ENCODE data around the gene TPO. TPM values are rescaled to one million over a fixed set of nuclear protein-coding genes. Genes with fewer than 3 reads are reported as not detected.

Gene TPO
- total RNA-seq, 1 experiment from 2014 or later = not detected

- Histone ChIP-seq H2BK12ac (ENCODE audit: insufficient read length, low read depth, low read length) (no peak overlapping the region), H4K20me1 (ENCODE audit: control insufficient read depth, insufficient read depth, insufficient read length) (no peaks in the 10 kb centered on the region), H3K4ac (ENCODE audit: low read depth, low read length) (no peak overlapping the region), H2AK5ac (ENCODE audit: insufficient read length, low read length) (no peak overlapping the region), H3K79me2 (ENCODE audit: insufficient read depth, low read length) (no peaks in the 10 kb centered on the region), H2BK15ac (ENCODE audit: low read depth, low read length) (no peak overlapping the region), H3K23ac (ENCODE audit: insufficient read length, low read depth, low read length) (no peak overlapping the region), H2BK5ac (ENCODE audit: insufficient read length, low read length) (no peak overlapping the region), H3K56ac (ENCODE audit: insufficient read length, low read depth, low read length) (no peak overlapping the region), H3K79me1 (ENCODE audit: insufficient read depth, low read depth, low read length, poor library complexity, severe bottlenecking) (no peaks in the 10 kb centered on the region), H3K14ac (ENCODE audit: insufficient read depth, low read length) (no peak overlapping the region), H4K8ac (replicated peaks; ENCODE audit: insufficient read length, low read depth, low read length) (no peak overlapping the region), H2AFZ (ENCODE audit: low read length) (no peak overlapping the region), H3K4me1 (ENCODE audit: insufficient read depth, low read length) (no peaks in the 10 kb centered on the region), H3K4me2 (ENCODE audit: insufficient read depth, insufficient read length, low read length) (no peak overlapping the region), H3K9ac (ENCODE audit: extremely low read depth, insufficient read length, low read length) (no peak overlapping the region), H3K27ac (ENCODE audit: insufficient read length, low read depth, low read length) (no peak overlapping the region), H2BK120ac (ENCODE audit: low read depth, low read length, poor library complexity, severe bottlenecking) (no peak overlapping the region), H3T11ph (ENCODE audit: low read length) (no peak overlapping the region), H3K9me3 (ENCODE audit: control insufficient read depth, low read depth, low read length) (no peaks in the 10 kb centered on the region), H4K5ac (ENCODE audit: insufficient read length, low read depth, low read length) (no peak overlapping the region), H2BK20ac (ENCODE audit: low read depth, low read length, poor library complexity, severe bottlenecking) (no peak overlapping the region), H3K18ac (ENCODE audit: insufficient read length, low read depth, low read length) (no peak overlapping the region), H3K27me3 (ENCODE audit: insufficient read depth, low read length) (no peaks in the 10 kb centered on the region), H3K23me2 (ENCODE audit: insufficient read length, low read depth, low read length, poor library complexity, severe bottlenecking) (no peaks in the 10 kb centered on the region), H4K91ac (ENCODE audit: insufficient read length, low read depth, low read length) (no peak overlapping the region)
- no peak for DNase-seq
- no peak overlapping the region for H3K4me3 Mint-ChIP-seq
- no peaks in the 10 kb centered on the region; a peak in 1 of 7 replicates for H3K36me3 Mint-ChIP-seq (ENCODE audit: insufficient read depth in 1 of 3, low read depth in 3 of 3)
- H3K27me3 Mint-ChIP-seq (ENCODE audit: low read depth) = peaks cover 23% of the 10 kb centered on the region
- H3K4me1 Mint-ChIP-seq = no peaks in the 10 kb centered on the region; a peak in 1 of 4 replicates
- H3K9me3 Mint-ChIP-seq = peaks cover 7 to 17% of the 10 kb centered on the region in 2 experiments; a peak in 4 of 5 replicates
- no peak overlapping the region for H3K27ac Mint-ChIP-seq
- TF ChIP-seq, protein P1, sequence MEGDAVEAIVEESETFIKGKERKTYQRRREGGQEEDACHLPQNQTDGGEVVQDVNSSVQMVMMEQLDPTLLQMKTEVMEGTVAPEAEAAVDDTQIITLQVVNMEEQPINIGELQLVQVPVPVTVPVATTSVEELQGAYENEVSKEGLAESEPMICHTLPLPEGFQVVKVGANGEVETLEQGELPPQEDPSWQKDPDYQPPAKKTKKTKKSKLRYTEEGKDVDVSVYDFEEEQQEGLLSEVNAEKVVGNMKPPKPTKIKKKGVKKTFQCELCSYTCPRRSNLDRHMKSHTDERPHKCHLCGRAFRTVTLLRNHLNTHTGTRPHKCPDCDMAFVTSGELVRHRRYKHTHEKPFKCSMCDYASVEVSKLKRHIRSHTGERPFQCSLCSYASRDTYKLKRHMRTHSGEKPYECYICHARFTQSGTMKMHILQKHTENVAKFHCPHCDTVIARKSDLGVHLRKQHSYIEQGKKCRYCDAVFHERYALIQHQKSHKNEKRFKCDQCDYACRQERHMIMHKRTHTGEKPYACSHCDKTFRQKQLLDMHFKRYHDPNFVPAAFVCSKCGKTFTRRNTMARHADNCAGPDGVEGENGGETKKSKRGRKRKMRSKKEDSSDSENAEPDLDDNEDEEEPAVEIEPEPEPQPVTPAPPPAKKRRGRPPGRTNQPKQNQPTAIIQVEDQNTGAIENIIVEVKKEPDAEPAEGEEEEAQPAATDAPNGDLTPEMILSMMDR (conservative IDR thresholded peaks at IDR 0.05) = no peak
- WGBS (ENCODE audit: extremely low coverage, insufficient read length, low lambda C conversion rate) = no CpG with 5 or more reads among the region's 4 CpGs
Observed at GRCh38 chr2:1446301-1446700, 33.0 kb downstream of the TPO start.

Data from H9 (cell line).